ENCODE data around the gene TRIM44.

GRCh38 chr11:35735903-35736302 is 73.3 kb downstream of the TRIM44 start:
- TF ChIP-seq POLR2A (IDR thresholded peaks at IDR 0.05; ENCODE audit: low read length) (no peak), GATA1 (IDR thresholded peaks at IDR 0.05; ENCODE audit: low read depth, low read length) (no peak)
